ENCODE measurements around the gene ICAM4.
A peak's percentile ranks its signal among the peaks of the same experiment; 100 is the strongest.
"Not testable (repeated sequence)": the region's sequence is repeated elsewhere in the genome, so short reads cannot be mapped to it uniquely, and the experiment has no call there.

Gene ICAM4

GRCh38 chr19:10269333-10270179 lies 17.2 kb upstream of the ICAM4 start:
- peak; percentile 91 for DNase-seq (ENCODE audit: low spot score)

GRCh38 chr19:10270180-10270615 lies 16.6 kb upstream of the ICAM4 start:
- DNase-seq (ENCODE audit: low spot score): peak; percentile 83

- DNase-seq (ENCODE audit: low spot score): peak; percentile 87
These were observed 15.9 kb upstream of the ICAM4 start, which contains the start of gene ICAM1 for GRCh38 chr19:10270616-10271394. Gene ICAM1, plus strand, starts transcription at chr19:10271120. Its CDS starts 40 bp downstream, at chr19:10271160.

GRCh38 chr19:10271543-10272086 lies 15.1 kb upstream of the ICAM4 start:
- DNase-seq (ENCODE audit: low spot score): peak; percentile 45

- DNase-seq (ENCODE audit: low spot score): no peak
These were observed 12.2 kb upstream of the ICAM4 start for GRCh38 chr19:10274589-10274988.

- no peak for DNase-seq (ENCODE audit: low spot score)
These were observed 8.8 kb upstream of the ICAM4 start for GRCh38 chr19:10277795-10278589.

- DNase-seq (ENCODE audit: low spot score): no peak
These were observed 7.8 kb upstream of the ICAM4 start for GRCh38 chr19:10278935-10279334.

- no peak for DNase-seq (ENCODE audit: low spot score)
These were observed 6.9 kb upstream of the ICAM4 start for GRCh38 chr19:10279737-10280442.

- not testable (repeated sequence) for DNase-seq (ENCODE audit: low spot score)
These were observed 4.7 kb upstream of the ICAM4 start for GRCh38 chr19:10282043-10282442.

GRCh38 chr19:10283301-10284064 lies 3.3 kb upstream of the ICAM4 start:
- no peak for DNase-seq (ENCODE audit: low spot score)

GRCh38 chr19:10284065-10284959 lies 2.4 kb upstream of the ICAM4 start:
- no peak for DNase-seq (ENCODE audit: low spot score)

GRCh38 chr19:10284960-10285278 lies 1.8 kb upstream of the ICAM4 start:
- no peak for DNase-seq (ENCODE audit: low spot score)

- DNase-seq (ENCODE audit: low spot score): no peak
These were observed 1.4 kb upstream of the ICAM4 start for GRCh38 chr19:10285393-10285792.

- DNase-seq (ENCODE audit: low spot score): peak; percentile 50
These were observed 2.0 kb downstream of the ICAM4 start for GRCh38 chr19:10288662-10289166.

GRCh38 chr19:10289167-10289835 lies 2.5 kb downstream of the ICAM4 start:
- peak; percentile 67 for DNase-seq (ENCODE audit: low spot score)

- DNase-seq (ENCODE audit: low spot score): no peak
These were observed 3.1 kb downstream of the ICAM4 start, which contains the start of gene ICAM5 for GRCh38 chr19:10289836-10290356. Gene ICAM5, plus strand, starts transcription at chr19:10289952. Its CDS starts 92 bp downstream, at chr19:10290044.

- no peak for DNase-seq (ENCODE audit: low spot score)
These were observed 3.7 kb downstream of the ICAM4 start for GRCh38 chr19:10290357-10290875.
